ENCODE measurements around the gene KYNU. TPM values are rescaled to one million over a fixed set of nuclear protein-coding genes. Genes with fewer than 3 reads are reported as not detected.

Gene KYNU
- total and polyA plus RNA-seq, 9 of the 15 experiments (the other 6 are each of a cell fraction or from before 2014, with no cell fraction given), result 2.6 to 11.6 (median 7.2) TPM

- in situ Hi-C loops (cut with MboI) (no loop called here), intact Hi-C loops (cut with micrococcal nuclease) (no loop called here)
- Histone ChIP-seq H3K79me2 (ENCODE audit: control insufficient read depth, insufficient read depth, low read length) (no peaks in the 10 kb centered on the region), H2AFZ (ENCODE audit: low read depth, low read length) (no peak overlapping the region), H3K27me3 (ENCODE audit: control insufficient read depth in 2 of 2, insufficient read depth in 2 of 2, low read length in 2 of 2) (no peaks in the 10 kb centered on the region), H3K36me3 (ENCODE audit: control insufficient read depth, insufficient read depth, low read length) (no peaks in the 10 kb centered on the region), H3K4me2 (ENCODE audit: insufficient read depth, low read length) (no peak overlapping the region), H4K20me1 (replicated peaks; ENCODE audit: control insufficient read depth, insufficient read depth, low read length) (no peaks in the 10 kb centered on the region), H3K4me1 (replicated peaks in 1 of 2; ENCODE audit: control insufficient read depth in 2 of 2, insufficient read depth in 2 of 2, low read length in 2 of 2) (no peaks in the 10 kb centered on the region), H3K9me3 (replicated peaks; ENCODE audit: control insufficient read depth, insufficient read depth, low read depth, low read length) (no peaks in the 10 kb centered on the region), H3K27ac (ENCODE audit: extremely low read depth, low read depth, low read length) (no peak overlapping the region), H3K4me3 (no peak overlapping the region), H3K9ac (ENCODE audit: insufficient read depth in 1 of 2, low read depth in 2 of 2, low read length in 2 of 2) (no peak overlapping the region), H3K9me1 (ENCODE audit: control insufficient read depth, insufficient read depth, low read length) (no peaks in the 10 kb centered on the region)
- POLR2A ChIA-PET, result no interaction called here
- CTCF ChIA-PET (ENCODE audit: low intra/inter-chr PET ratio), result no interaction called here
- FAIRE-seq (no peak), ATAC-seq (no peak), DNase-seq (ENCODE audit: extremely low read depth in 1 of 4, low spot score in 3 of 4) (no peak)
- no TSS peak for BruUV-seq (replicated peaks)
- TF ChIP-seq TGIF2 (CRISPR knock-in tag; IDR thresholded peaks at IDR 0.05), result no peak
- TF ChIP-seq ZNF140 (CRISPR knock-in tag; IDR thresholded peaks at IDR 0.05), result no peak
These were observed 8.1 kb downstream of the KYNU start for GRCh38 chr2:142885543-142885942.

- FAIRE-seq, result no peak
- H3K4me3 ChIP-seq, result no peak overlapping the region
- POLR2A ChIA-PET, result no interaction called here
These were observed 15.3 kb downstream of the KYNU start for GRCh38 chr2:142892715-142893114.

More at GRCh38 chr2:142892715-142893114, 15.3 kb downstream of the KYNU start:
- 6% methylated on average over 2 of the region's 2 CpGs for WGBS (ENCODE audit: insufficient coverage, low coverage, missing lambda C conversion rate)
- DNase-seq (ENCODE audit: extremely low read depth in 1 of 4, low spot score in 3 of 4), result no peak
- Histone ChIP-seq H3K4me2 (ENCODE audit: insufficient read depth, low read length) (no peak overlapping the region), H3K9ac (ENCODE audit: insufficient read depth in 1 of 2, low read depth in 2 of 2, low read length in 2 of 2) (no peak overlapping the region), H2AFZ (ENCODE audit: low read depth, low read length) (no peak overlapping the region), H3K9me3 (replicated peaks; ENCODE audit: control insufficient read depth, insufficient read depth, low read depth, low read length) (no peaks in the 10 kb centered on the region; the same call in 1 of the 2 replicates), H3K79me2 (ENCODE audit: control insufficient read depth, insufficient read depth, low read length) (no peaks in the 10 kb centered on the region; the same call in 2 of the 3 replicates), H3K27me3 (ENCODE audit: control insufficient read depth in 2 of 2, insufficient read depth in 2 of 2, low read length in 2 of 2) (no peaks in the 10 kb centered on the region), H3K4me1 (replicated peaks in 1 of 2; ENCODE audit: control insufficient read depth in 2 of 2, insufficient read depth in 2 of 2, low read length in 2 of 2) (no peaks in the 10 kb centered on the region), H3K9me1 (ENCODE audit: control insufficient read depth, insufficient read depth, low read length) (no peaks in the 10 kb centered on the region), H3K36me3 (ENCODE audit: control insufficient read depth, insufficient read depth, low read length) (no peaks in the 10 kb centered on the region), H3K27ac (ENCODE audit: extremely low read depth, low read depth, low read length) (no peak overlapping the region), H4K20me1 (replicated peaks; ENCODE audit: control insufficient read depth, insufficient read depth, low read length) (no peaks in the 10 kb centered on the region)
- BruUV-seq (replicated peaks), result no TSS peak
- in situ Hi-C loops (cut with MboI), result no loop called here
- CTCF ChIA-PET (ENCODE audit: low intra/inter-chr PET ratio), result no interaction called here
- intact Hi-C loops (cut with micrococcal nuclease), result no loop called here
- TF ChIP-seq GATAD2A (IDR thresholded peaks at IDR 0.05) (no peak), NR2C1 (IDR thresholded peaks at IDR 0.05) (no peak), NR2C1 (tag; IDR thresholded peaks at IDR 0.05) (peak; percentile 47)
- no peak for ATAC-seq

Measured in K562 (cell line).